DOHH2 (cell line): Measurements from ENCODE around the gene NAPB.

ENCODE experiments used
- H3F3A ChIP-seq: fragments of 200-600 bp; sonication (generic), shearing (Covaris generic); 2 replicates; pipeline ENCODE4 v1.6.0; 2016; ENCODE audit warnings: antibody characterized with exemption, mild to moderate bottlenecking; ENCODE audit not compliant: control insufficient read depth, insufficient read depth
- H3K27ac ChIP-seq: fragments of 200-600 bp; sonication (generic); 2 replicates; pipeline ENCODE4 v1.5.1; 2014; ENCODE audit warnings: low read depth, mild to moderate bottlenecking, low read length, moderate library complexity
- H3K27me3 ChIP-seq: fragments of 200-600 bp; sonication (generic); 2 replicates; pipeline ENCODE4 v1.6.1; 2014; ENCODE audit warnings: mild to moderate bottlenecking, low read length, mixed read lengths; ENCODE audit not compliant: control insufficient read depth
- H3K36me3 ChIP-seq: fragments of 200-600 bp; sonication (generic); 2 replicates; pipeline ENCODE4 v1.6.1; 2014; ENCODE audit warnings: mild to moderate bottlenecking, low read length, moderate library complexity, mixed read lengths; ENCODE audit not compliant: control insufficient read depth
- H3K4me1 ChIP-seq: fragments of 200-600 bp; sonication (generic); 2 replicates; pipeline ENCODE4 v1.6.1; 2014; ENCODE audit warnings: mild to moderate bottlenecking, low read length, mixed read lengths; ENCODE audit not compliant: control insufficient read depth
- H3K4me2 ChIP-seq: fragments of 200-600 bp; sonication (generic); 2 replicates; pipeline ENCODE4 v1.6.0; 2014; ENCODE audit warnings: mild to moderate bottlenecking, low read length, moderate library complexity
- H3K4me3 ChIP-seq: fragments of 200-600 bp; sonication (generic); 2 replicates; pipeline ENCODE4 v1.5.1; 2014; ENCODE audit warnings: mild to moderate bottlenecking, low read length, mixed read lengths
- H3K79me2 ChIP-seq: fragments of 200-600 bp; sonication (generic); 2 replicates; pipeline ENCODE4 v1.6.1; 2014; ENCODE audit warnings: mild to moderate bottlenecking, low read length, mixed read lengths; ENCODE audit not compliant: control insufficient read depth
- H3K9me2 ChIP-seq: fragments of 200-600 bp; sonication (generic); replicated peaks from 2 replicates; pipeline ENCODE4 v1.6.1; 2014; ENCODE audit warnings: mild to moderate bottlenecking, low read length, mixed read lengths; ENCODE audit not compliant: control insufficient read depth
- H3K9me3 ChIP-seq: fragments of 200-600 bp; sonication (generic); 2 replicates; pipeline ENCODE4 v1.6.1; 2014; ENCODE audit warnings: antibody characterized with exemption, low read length, mixed read lengths; ENCODE audit not compliant: control insufficient read depth, insufficient read depth
- H4K20me1 ChIP-seq: fragments of 200-600 bp; sonication (generic); 2 replicates; pipeline ENCODE4 v1.6.0; 2014; ENCODE audit warnings: low read depth, mild to moderate bottlenecking, antibody characterized with exemption, low read length, moderate library complexity; ENCODE audit not compliant: control insufficient read depth, insufficient read depth
- CTCF ChIP-seq: fragments of 200-600 bp; sonication (generic); IDR thresholded peaks from one replicate; pipeline ENCODE4 v1.5.1; 2014; ENCODE audit warnings: antibody characterized with exemption, mild to moderate bottlenecking, low read depth, low read length; ENCODE audit not compliant: poor library complexity, severe bottlenecking
- EZH2phosphoT487 ChIP-seq: fragments of 200-600 bp; sonication (generic); IDR thresholded peaks from 2 replicates; pipeline ENCODE4 v1.6.1; 2017; ENCODE audit warnings: borderline replicate concordance, mild to moderate bottlenecking, antibody characterized with exemption, low read length, moderate library complexity, mixed read lengths

NAPB gene

GRCh38 chr20:23386304-23387117 lies 34.8 kb downstream of the NAPB start:
- H3K4me1 ChIP-seq = peaks cover 13% of the 10 kb centered on the region
- no peak overlapping the region for H3K4me2 ChIP-seq
- H3K27me3 ChIP-seq = no peaks in the 10 kb centered on the region
- H3K4me3 ChIP-seq = no peak overlapping the region
- no peaks in the 10 kb centered on the region for H4K20me1 ChIP-seq
- H3K9me3 ChIP-seq = no peaks in the 10 kb centered on the region
- H3K36me3 ChIP-seq = peaks cover 51% of the 10 kb centered on the region
- H3K27ac ChIP-seq = no peak overlapping the region
- no peaks in the 10 kb centered on the region for H3K79me2 ChIP-seq
- TF ChIP-seq EZH2phosphoT487 (no peak), CTCF (no peak)
- no peaks in the 10 kb centered on the region for H3F3A ChIP-seq
- no peaks in the 10 kb centered on the region for H3K9me2 ChIP-seq

- Histone ChIP-seq H3K4me3 (no peak overlapping the region), H3F3A (no peaks in the 10 kb centered on the region), H3K27ac (no peak overlapping the region), H3K79me2 (no peaks in the 10 kb centered on the region), H3K9me2 (no peaks in the 10 kb centered on the region), H3K4me1 (no peaks in the 10 kb centered on the region), H4K20me1 (no peaks in the 10 kb centered on the region), H3K9me3 (no peaks in the 10 kb centered on the region), H3K36me3 (peaks cover 40% of the 10 kb centered on the region), H3K4me2 (no peak overlapping the region), H3K27me3 (no peaks in the 10 kb centered on the region)
- TF ChIP-seq EZH2phosphoT487 (no peak), CTCF (no peak)
Observed at GRCh38 chr20:23381876-23382275, 39.4 kb downstream of the NAPB start.

GRCh38 chr20:23379772-23380171 lies 41.5 kb downstream of the NAPB start:
- Histone ChIP-seq H3K36me3 (peaks cover 52% of the 10 kb centered on the region), H4K20me1 (no peaks in the 10 kb centered on the region), H3F3A (no peaks in the 10 kb centered on the region), H3K4me3 (no peak overlapping the region), H3K27ac (no peak overlapping the region), H3K27me3 (no peaks in the 10 kb centered on the region), H3K9me3 (no peaks in the 10 kb centered on the region), H3K9me2 (no peaks in the 10 kb centered on the region), H3K4me1 (no peaks in the 10 kb centered on the region), H3K4me2 (no peak overlapping the region), H3K79me2 (no peaks in the 10 kb centered on the region)
- no peak for TF ChIP-seq EZH2phosphoT487
- TF ChIP-seq CTCF = no peak
